ENCODE measurements around the gene SMURF1.

Gene SMURF1

DNA sequence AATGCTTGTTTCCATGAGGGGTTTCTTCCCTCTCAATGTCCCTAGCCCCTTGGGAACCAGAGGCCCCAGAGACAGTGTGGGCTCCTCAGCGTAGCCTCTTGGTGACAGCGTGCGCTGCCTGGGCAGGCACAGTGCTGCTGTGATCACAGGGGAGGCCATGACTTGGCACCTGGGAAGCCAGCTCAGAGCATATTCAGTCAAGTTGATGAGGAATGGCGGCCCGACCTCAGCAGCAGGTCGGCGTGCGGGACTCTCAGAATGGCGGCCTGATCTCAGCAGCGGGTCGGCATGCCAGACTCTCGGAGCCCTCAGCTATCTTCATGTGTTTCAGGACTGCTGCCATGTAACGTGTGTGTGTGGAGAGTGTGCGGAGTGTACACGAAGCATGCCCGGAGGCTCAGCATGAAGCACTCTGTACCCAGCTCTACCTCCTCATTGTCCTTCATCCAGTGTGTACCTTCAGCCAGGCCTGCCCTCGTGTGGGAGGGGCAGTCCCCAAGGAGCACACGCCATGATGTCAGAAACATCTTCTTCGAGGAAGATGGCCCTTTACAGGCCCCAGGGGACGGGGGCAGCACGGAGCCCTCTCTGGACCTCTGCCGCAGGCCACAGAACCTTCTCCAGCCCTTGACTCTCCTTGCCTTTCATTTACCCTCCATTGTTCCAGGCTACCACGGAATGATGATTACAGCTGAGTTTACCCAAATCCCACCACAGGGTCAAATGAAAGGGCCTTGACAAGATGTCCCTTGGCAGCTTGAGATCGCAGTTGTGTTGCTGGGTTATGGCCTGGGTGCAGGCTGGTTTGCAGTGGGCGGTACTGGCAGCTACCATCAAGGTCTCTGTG is 130.4 kb downstream of the SMURF1 start:
- DNase-seq (ENCODE audit: insufficient read length) = no peak
- TF ChIP-seq TAF1 (IDR thresholded peaks at IDR 0.05; ENCODE audit: borderline replicate concordance, low read depth, low read length) = no peak
- no peak for TF ChIP-seq POLR2AphosphoS5 (IDR thresholded peaks at IDR 0.05; ENCODE audit: low read depth, low read length)
- no peak for TF ChIP-seq POLR2A (IDR thresholded peaks at IDR 0.05; ENCODE audit: low read depth, low read length)
- FAIRE-seq = no peak

DNA sequence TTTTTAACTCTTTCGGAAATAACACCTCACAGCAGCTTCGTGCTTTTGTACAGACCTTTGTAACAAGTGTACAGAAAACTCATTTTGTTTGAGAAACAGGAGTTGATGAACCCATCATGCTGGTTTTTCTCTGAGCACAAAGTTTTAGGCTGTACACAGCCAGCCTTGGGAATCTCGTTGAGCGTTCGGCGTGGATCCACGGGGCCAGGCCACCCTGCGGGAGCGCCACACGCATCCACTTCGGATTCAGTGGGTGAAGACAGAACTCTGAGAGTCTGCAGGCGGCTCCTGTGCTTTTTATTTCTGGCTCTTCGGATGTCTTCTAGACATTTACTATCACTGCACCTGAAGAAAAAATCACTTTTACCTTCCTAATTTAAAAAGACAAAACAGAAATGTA is 131.2 kb downstream of the SMURF1 start:
- no peak for FAIRE-seq
- no peak for DNase-seq (ENCODE audit: insufficient read length)
- TF ChIP-seq POLR2AphosphoS5 (IDR thresholded peaks at IDR 0.05; ENCODE audit: low read depth, low read length) (no peak), POLR2A (IDR thresholded peaks at IDR 0.05; ENCODE audit: low read depth, low read length) (no peak), TAF1 (IDR thresholded peaks at IDR 0.05; ENCODE audit: borderline replicate concordance, low read depth, low read length) (no peak)

DNA sequence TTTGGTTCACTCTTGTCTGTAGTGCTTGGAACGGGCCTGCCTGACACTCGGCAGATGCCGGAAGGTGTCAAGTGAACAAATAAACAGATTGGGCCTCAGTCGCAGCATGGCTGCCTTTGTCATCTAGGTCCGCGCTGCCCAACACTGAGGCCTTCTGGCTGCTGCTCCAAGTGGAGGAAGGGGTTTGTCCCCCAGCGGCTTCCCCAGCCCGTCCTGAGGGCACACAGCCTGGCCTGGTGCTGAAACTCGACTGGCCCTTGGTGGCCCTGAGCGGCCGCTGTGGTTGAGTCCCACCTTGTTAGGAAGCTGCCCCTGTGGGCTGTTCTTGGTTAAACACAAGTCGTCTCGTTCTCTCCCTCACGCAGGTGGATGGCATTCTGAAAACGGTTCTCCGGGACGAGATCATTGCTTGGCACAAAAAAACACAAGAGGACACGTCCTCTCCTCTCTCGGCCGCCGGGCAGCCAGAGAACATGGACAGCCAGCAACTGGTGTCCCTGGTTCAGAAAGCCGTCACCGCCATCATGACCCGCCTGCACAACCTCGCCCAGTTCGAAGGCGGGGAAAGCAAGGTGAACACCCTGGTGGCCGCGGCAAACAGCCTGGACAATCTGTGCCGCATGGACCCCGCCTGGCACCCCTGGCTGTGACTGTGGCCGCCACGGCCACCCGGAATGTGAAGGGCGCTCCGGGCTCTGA is 132.1 kb downstream of the SMURF1 start:
- no peak for TF ChIP-seq POLR2A (IDR thresholded peaks at IDR 0.05; ENCODE audit: low read depth, low read length)
- TF ChIP-seq TAF1 (IDR thresholded peaks at IDR 0.05; ENCODE audit: borderline replicate concordance, low read depth, low read length) = no peak
- no peak for TF ChIP-seq POLR2AphosphoS5 (IDR thresholded peaks at IDR 0.05; ENCODE audit: low read depth, low read length)
- DNase-seq (ENCODE audit: insufficient read length) (no peak), FAIRE-seq (no peak)

DNA sequence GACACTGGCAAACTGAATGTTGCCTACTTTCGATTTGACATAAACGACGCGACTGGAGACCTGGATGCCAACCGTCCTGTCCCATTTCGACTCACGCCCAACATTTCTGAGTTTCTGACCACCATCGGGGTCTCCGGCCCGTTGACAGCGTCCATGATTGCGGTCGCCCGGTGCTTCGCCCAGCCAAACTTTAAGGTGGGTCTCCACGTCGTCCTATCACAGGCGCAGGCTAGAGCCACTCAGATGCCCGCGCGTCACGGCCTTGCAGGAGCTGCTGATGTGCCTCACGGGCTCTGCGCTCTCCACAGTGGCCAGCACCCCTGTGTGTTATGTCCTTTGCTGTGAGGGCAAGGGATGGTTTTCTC is 132.6 kb downstream of the SMURF1 start:
- DNase-seq (ENCODE audit: insufficient read length) (no peak), FAIRE-seq (no peak)
- TF ChIP-seq POLR2AphosphoS5 (IDR thresholded peaks at IDR 0.05; ENCODE audit: low read depth, low read length) (no peak), TAF1 (IDR thresholded peaks at IDR 0.05; ENCODE audit: borderline replicate concordance, low read depth, low read length) (no peak), POLR2A (IDR thresholded peaks at IDR 0.05; ENCODE audit: low read depth, low read length) (no peak)

DNA sequence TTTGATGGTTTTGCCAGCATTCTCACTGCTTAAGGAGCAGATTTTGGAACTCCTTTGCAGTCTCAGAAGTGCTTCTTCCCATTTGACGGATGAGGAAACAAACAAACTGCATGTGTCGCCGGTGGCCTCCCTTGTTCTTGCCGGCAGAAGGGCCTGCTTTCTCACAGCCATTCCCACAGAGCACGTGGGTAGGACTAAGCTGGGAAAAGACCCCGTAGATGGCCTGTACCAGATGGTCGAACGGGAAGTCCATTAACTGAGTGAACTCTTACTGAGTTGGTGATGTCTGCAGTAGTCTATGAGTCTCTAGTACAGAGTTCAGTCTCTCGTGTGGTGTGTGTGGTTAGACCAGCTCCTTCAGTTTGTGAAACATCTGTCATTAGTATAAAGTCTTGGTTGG is 133.6 kb downstream of the SMURF1 start:
- FAIRE-seq = no peak
- no peak for DNase-seq (ENCODE audit: insufficient read length)
- TF ChIP-seq POLR2AphosphoS5 (IDR thresholded peaks at IDR 0.05; ENCODE audit: low read depth, low read length) = no peak
- no peak for TF ChIP-seq POLR2A (IDR thresholded peaks at IDR 0.05; ENCODE audit: low read depth, low read length)
- no peak for TF ChIP-seq TAF1 (IDR thresholded peaks at IDR 0.05; ENCODE audit: borderline replicate concordance, low read depth, low read length)

DNA sequence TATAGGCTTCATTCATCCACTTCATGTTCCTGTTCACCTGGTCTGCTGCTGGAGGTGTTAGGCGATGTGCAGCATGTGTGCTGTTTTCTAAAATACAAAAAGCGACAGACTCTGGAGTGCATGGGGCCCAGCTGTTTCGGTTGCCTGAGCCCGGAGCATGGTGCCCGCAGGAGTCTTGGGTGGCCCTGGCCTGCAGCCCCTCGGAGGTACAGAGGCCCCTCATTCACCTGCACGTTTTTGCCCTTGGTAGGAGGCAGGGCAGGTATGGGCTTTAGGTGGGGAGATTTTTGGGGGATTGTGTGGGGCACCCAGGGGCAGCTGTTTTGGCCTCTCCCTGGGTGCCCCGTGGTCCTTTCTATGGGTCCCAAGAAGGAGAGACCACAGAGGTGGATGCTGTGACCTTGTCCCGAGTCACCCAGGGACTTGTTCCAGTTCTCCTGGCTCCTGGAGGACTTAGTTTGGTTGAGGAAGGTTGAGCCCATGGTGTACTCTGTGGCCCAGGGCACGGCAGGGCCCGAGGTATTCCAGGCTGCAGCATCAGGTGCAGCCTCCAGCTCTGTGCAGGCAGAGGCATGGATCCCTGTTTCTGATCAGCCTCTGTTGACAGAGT is 134.9 kb downstream of the SMURF1 start:
- DNase-seq (ENCODE audit: insufficient read length) (no peak), FAIRE-seq (no peak)
- TF ChIP-seq POLR2A (IDR thresholded peaks at IDR 0.05; ENCODE audit: low read depth, low read length) (no peak), POLR2AphosphoS5 (IDR thresholded peaks at IDR 0.05; ENCODE audit: low read depth, low read length) (no peak), TAF1 (IDR thresholded peaks at IDR 0.05; ENCODE audit: borderline replicate concordance, low read depth, low read length) (no peak)

DNA sequence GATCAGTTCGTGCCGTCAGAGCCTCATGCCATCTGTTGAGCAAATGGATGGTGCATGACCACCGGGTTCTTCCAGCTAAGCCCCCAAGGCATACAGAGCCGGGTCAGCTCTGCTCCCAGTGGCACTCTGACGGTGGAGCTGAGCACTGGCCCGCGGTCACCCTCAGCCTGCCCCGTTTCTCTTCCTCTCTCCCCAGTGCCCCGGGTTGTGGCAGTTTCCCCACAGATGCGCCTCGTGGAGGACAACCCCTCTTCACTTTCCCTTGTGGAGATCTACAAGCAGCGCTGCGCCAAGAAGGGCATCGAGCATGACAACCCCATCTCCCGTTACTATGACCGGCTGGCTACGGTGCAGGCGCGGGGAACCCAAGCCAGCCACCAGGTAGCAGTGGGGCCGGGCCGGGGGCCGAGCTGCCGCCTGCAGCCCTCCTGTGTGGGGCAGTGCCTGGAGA is 135.7 kb downstream of the SMURF1 start:
- no peak for FAIRE-seq
- DNase-seq (ENCODE audit: insufficient read length) = no peak
- no peak for TF ChIP-seq TAF1 (IDR thresholded peaks at IDR 0.05; ENCODE audit: borderline replicate concordance, low read depth, low read length)
- no peak for TF ChIP-seq POLR2A (IDR thresholded peaks at IDR 0.05; ENCODE audit: low read depth, low read length)
- TF ChIP-seq POLR2AphosphoS5 (IDR thresholded peaks at IDR 0.05; ENCODE audit: low read depth, low read length) = no peak

DNA sequence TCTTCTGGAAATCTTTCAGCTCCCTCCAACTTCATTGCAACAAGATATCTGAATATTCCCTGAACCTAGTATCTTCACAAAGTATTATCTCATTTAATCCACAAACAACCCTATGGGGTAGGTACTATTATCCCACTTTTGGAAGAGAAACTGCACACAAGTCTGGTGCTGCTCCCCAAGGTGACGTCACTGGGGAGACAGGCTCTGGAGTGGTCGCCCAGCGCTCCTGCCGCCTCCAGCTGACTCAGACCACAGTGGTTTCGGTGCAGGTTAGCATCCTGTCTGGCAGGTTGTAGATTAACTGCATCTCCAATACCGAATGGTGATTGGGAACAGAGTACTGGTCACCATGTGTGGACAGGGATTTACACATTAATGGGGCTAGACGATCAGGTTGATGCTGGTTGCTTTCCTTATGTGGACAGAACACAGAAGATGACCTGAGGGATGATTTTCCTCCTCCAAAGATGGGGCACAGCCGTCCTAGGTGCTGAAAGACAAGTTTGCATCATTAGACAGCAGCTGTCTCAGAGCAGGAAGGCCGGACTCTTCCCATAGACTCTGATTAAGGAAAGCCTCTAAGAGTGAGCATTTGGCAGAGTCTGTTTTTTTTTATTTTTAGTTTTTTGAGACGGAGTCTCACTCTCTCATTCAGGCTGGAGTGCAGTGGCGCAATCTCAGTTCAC is 137.0 kb downstream of the SMURF1 start:
- no peak for TF ChIP-seq POLR2AphosphoS5 (IDR thresholded peaks at IDR 0.05; ENCODE audit: low read depth, low read length)
- no peak for TF ChIP-seq TAF1 (IDR thresholded peaks at IDR 0.05; ENCODE audit: borderline replicate concordance, low read depth, low read length)
- TF ChIP-seq POLR2A (IDR thresholded peaks at IDR 0.05; ENCODE audit: low read depth, low read length) = no peak
- FAIRE-seq (no peak), DNase-seq (ENCODE audit: insufficient read length) (no peak)

DNA sequence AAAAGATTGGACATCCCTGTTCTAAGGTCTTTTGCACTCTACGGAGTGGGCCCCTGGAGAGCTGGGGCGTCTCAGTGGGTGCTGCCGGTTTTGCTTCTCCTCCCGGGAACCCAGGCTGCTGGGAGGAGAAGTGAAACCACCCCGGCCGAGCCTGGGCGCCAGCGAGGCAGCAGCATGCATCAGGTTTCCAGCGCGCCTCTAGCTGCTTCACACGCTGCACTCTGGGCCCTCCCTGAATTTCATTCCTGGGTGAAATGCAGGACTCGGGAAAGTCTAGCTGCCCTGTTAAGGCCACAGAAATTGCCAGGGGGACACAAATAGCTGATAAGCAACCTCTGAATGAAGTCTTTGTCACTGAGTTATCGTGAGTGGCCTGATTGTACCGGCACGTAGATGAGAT is 138.1 kb downstream of the SMURF1 start:
- FAIRE-seq = no peak

DNA sequence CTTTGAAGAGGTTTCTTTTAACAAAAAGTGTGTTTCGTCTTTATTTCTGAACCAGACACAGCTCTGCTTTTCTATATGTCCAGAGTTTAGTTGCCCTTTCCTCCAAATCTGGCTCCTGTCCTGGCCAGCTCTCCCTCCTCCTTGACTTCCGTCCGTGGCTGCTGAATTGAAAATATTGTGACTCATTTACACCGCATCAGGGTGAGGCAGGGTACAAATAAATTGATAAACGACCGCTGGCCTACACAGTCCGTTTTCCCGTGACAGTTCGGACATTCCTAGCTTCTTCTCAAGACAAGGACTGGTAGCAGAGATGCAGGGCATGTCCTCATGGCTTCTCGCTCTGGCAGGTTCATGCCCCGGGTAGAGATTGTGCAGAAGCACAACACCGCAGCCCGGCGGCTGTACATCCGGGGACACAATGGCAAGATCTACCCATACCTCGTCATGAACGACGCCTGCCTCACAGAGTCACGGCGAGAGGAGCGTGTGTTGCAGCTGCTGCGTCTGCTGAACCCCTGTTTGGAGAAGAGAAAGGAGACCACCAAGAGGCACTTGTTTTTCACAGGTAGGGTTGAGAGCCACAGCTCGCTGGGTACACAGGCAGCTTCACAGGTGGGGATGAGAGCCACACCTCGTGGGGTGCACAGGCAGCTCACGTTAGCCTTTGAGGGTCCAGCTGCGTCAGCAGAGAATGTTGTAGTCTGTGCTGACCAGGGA is 139.0 kb downstream of the SMURF1 start:
- TF ChIP-seq POLR2AphosphoS5 (IDR thresholded peaks at IDR 0.05; ENCODE audit: low read depth, low read length) (no peak), POLR2A (IDR thresholded peaks at IDR 0.05; ENCODE audit: low read depth, low read length) (no peak), TAF1 (IDR thresholded peaks at IDR 0.05; ENCODE audit: borderline replicate concordance, low read depth, low read length) (no peak)
- DNase-seq (ENCODE audit: insufficient read length) = no peak
- FAIRE-seq = no peak

More for the DNA sequence above, 138.1 kb downstream of the SMURF1 start:
- no peak for TF ChIP-seq POLR2A (IDR thresholded peaks at IDR 0.05; ENCODE audit: low read depth, low read length)
- no peak for TF ChIP-seq POLR2AphosphoS5 (IDR thresholded peaks at IDR 0.05; ENCODE audit: low read depth, low read length)
- TF ChIP-seq TAF1 (IDR thresholded peaks at IDR 0.05; ENCODE audit: borderline replicate concordance, low read depth, low read length) = no peak
- DNase-seq (ENCODE audit: insufficient read length) = no peak
